ENCODE data around the gene HSPB2.
A peak's percentile ranks its signal among the peaks of the same experiment; 100 is the strongest.

HSPB2 gene

DNA sequence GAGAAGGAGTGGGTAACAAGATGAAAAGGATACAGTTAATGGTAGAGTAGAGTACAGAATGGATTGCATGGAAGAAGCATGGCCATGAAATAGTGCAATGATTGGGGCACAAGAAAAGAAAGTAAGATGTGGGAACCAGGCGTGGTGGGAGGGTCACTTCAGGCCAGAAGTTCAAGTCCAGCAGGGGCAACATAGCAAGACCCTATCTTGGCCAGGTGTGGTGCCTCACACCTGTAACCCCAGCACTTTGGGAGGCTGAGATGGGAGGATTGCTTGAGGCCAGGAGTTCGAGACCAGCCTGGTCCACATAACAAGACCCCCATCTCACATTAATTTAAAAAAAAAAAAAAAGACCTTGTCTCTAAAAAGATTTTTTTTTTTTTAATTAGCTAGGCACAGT is 4.8 kb downstream of the HSPB2 start:
- no peak overlapping the region for H3K4me3 ChIP-seq (ENCODE audit: low read length)
- no peak overlapping the region for H3K27ac ChIP-seq (ENCODE audit: low read length)
- H3K4me1 ChIP-seq (ENCODE audit: control insufficient read depth, low read depth, low read length): peaks cover 11% of the 10 kb centered on the region
- H3K36me3 ChIP-seq (ENCODE audit: control insufficient read depth, low read depth, low read length): no peaks in the 10 kb centered on the region
- no peaks in the 10 kb centered on the region for H3K27me3 ChIP-seq (ENCODE audit: control insufficient read depth, insufficient read depth, low read length)
- no peaks in the 10 kb centered on the region for H3K9me3 ChIP-seq (ENCODE audit: control insufficient read depth, low read depth, low read length)
- H3K9ac ChIP-seq (ENCODE audit: low read length): no peak overlapping the region

DNA sequence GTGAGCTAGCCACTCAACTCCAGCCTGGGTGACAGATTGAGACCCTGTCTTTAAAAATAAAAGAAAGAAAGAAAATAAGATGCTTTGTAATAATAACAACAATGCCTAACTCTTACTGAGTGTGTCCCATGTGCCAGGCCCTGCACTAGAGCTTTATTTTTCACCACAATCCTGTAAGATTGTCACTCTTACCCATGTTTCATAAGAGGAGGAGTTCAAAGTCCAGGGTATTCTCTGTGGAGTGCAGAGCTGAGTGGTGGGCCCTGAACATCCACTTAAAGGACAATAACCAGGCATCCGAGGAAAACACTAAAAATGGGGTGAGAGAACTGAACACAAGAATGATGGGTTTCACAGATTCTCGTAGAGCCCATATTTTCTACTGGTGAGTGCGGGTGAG is 5.3 kb downstream of the HSPB2 start:
- Histone ChIP-seq H3K36me3 (ENCODE audit: control insufficient read depth, low read depth, low read length) (no peaks in the 10 kb centered on the region), H3K4me3 (ENCODE audit: low read length) (no peak overlapping the region), H3K9me3 (ENCODE audit: control insufficient read depth, low read depth, low read length) (no peaks in the 10 kb centered on the region), H3K9ac (ENCODE audit: low read length) (no peak overlapping the region), H3K27ac (ENCODE audit: low read length) (no peak overlapping the region), H3K4me1 (ENCODE audit: control insufficient read depth, low read depth, low read length) (peaks cover 10% of the 10 kb centered on the region), H3K27me3 (ENCODE audit: control insufficient read depth, insufficient read depth, low read length) (no peaks in the 10 kb centered on the region)

DNA sequence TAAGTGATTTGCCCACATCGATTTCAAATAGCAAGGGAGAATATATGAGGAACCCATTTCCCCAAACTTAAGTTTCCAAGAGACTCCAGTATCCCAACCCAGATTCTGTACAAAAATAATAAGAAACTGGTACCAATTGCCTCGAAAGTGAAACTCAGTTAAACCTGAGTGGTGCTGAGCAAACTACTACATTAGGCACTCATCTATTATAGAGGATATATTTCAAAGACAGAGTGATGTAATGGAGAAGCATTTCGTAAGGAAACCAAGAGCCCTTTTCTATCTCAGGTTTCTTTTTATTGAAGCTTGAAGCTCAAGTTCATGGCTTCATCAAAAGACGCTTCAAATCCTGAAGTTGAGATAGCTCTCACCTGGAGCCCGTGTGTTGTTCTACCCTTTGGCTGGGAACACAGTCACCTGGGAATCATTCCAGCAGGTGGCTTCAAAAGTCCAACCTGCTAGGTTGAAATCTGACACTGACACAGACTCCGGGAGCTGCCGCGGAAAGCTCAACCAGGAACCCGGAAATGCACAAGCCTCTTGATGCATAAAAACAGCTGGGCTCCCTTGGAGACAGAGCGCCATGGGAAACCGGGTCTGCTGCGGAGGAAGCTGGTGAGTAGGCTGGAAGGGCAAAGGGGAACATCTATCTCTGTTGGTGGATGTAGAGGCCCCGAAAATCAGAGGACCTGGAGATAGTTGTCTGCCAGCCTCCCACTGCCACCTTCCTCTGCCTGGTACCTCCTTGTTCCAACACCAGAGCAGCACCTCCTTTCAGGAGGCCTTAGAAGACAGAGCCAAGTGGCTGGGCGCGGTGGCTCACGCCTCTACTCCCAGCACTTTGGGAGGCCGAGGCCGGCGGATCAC is 6.1 kb downstream of the HSPB2 start, which contains the start of gene C11orf52:
Gene C11orf52, plus strand, starts transcription at position 524 of the 867 bp plus-strand sequence. Its CDS starts 60 bp downstream, at position 584.
- H3K27me3 ChIP-seq (ENCODE audit: control insufficient read depth, insufficient read depth, low read length): no peaks in the 10 kb centered on the region
- no peak within 1 kb of the TSS for H3K27ac ChIP-seq (ENCODE audit: low read length)
- H3K4me1 ChIP-seq (ENCODE audit: control insufficient read depth, low read depth, low read length): peaks cover 10% of the 10 kb centered on the region
- H3K9ac ChIP-seq (ENCODE audit: low read length): no peak within 1 kb of the TSS
- H3K4me3 ChIP-seq (ENCODE audit: low read length): peak within 1 kb of the TSS; percentile 16
- H3K9me3 ChIP-seq (ENCODE audit: control insufficient read depth, low read depth, low read length): no peaks in the 10 kb centered on the region
- no peaks in the 10 kb centered on the region for H3K36me3 ChIP-seq (ENCODE audit: control insufficient read depth, low read depth, low read length)

DNA sequence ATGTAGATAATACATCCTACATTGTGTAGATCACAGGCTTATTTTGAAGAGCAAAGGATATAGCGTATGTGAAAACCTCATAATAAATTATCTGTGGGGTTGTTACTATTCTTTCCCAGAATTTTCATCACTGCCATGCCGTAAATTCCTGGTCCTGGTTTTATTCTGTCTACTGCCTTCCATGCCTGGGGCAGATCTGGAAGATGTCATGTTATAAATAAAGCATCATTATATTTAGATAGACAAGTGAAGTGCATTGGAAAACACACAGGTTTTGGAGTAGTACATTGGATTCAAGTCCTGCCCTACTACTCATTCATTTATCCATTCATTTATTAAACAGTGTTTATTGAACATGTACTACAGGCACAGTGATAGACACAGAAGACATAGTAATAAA is 8.4 kb downstream of the HSPB2 start:
- H3K4me1 ChIP-seq (ENCODE audit: control insufficient read depth, low read depth, low read length): peaks cover 10% of the 10 kb centered on the region
- H3K27me3 ChIP-seq (ENCODE audit: control insufficient read depth, insufficient read depth, low read length): no peaks in the 10 kb centered on the region
- no peaks in the 10 kb centered on the region for H3K9me3 ChIP-seq (ENCODE audit: control insufficient read depth, low read depth, low read length)
- no peak overlapping the region for H3K4me3 ChIP-seq (ENCODE audit: low read length)
- H3K36me3 ChIP-seq (ENCODE audit: control insufficient read depth, low read depth, low read length): no peaks in the 10 kb centered on the region
- no peak overlapping the region for H3K27ac ChIP-seq (ENCODE audit: low read length)
- no peak overlapping the region for H3K9ac ChIP-seq (ENCODE audit: low read length)

DNA sequence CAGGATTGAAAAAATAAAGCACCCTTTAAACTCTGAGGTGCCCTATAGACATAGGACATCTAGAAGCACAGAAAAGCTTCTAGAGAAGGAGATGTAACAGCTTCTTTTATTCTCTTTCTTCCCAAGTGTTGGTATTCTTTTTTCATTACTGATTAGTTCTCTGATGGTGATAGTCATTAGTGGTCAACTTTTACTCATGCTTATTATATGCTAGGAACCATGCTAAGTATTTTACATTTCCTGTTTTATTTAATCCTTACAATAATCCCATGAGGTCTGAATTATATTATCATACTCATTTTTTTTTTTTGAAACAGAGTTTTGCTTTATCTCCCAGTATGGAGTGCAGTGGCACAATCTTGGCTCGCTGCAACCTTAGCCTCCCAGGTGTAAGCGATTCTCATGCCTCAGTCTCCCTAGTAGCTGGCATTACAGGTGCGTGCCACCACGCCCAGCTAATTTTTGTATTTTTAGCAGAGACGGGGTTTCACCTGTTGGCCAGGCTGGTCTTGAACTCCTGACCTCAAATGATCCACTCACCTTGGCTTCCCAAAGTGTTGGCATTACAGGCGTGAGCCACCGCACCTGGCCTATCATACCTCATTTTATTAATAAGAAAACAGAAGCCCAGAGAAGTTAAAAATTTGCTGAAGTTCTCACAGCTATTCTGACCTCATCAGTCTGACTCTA is 9.2 kb downstream of the HSPB2 start:
- no peaks in the 10 kb centered on the region for H3K36me3 ChIP-seq (ENCODE audit: control insufficient read depth, low read depth, low read length)
- no peaks in the 10 kb centered on the region for H3K27me3 ChIP-seq (ENCODE audit: control insufficient read depth, insufficient read depth, low read length)
- no peaks in the 10 kb centered on the region for H3K9me3 ChIP-seq (ENCODE audit: control insufficient read depth, low read depth, low read length)
- H3K4me1 ChIP-seq (ENCODE audit: control insufficient read depth, low read depth, low read length): peaks cover 18% of the 10 kb centered on the region
- no peak overlapping the region for H3K4me3 ChIP-seq (ENCODE audit: low read length)
- no peak overlapping the region for H3K27ac ChIP-seq (ENCODE audit: low read length)
- no peak overlapping the region for H3K9ac ChIP-seq (ENCODE audit: low read length)

DNA sequence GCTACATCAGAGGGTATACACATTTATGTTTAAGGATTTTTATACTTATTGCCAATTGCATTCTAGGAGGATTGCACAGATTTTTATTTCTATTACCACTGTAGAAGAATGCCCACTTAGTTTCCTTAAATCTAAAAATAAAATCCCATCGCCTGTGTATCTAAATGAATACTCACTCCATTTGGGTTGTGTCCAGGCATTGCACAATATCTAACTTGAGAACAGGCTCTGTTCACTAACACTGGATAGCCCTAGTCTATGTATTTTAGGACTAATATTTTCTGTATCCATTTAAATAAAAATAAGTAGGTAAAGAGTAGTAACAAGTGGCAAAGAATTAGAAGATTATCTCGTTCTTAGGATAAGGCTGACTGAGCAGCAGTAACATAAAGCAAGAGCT is 10.3 kb downstream of the HSPB2 start:
- peaks cover 18% of the 10 kb centered on the region for H3K4me1 ChIP-seq (ENCODE audit: control insufficient read depth, low read depth, low read length)
- H3K9ac ChIP-seq (ENCODE audit: low read length): no peak overlapping the region
- no peak overlapping the region for H3K4me3 ChIP-seq (ENCODE audit: low read length)
- no peak overlapping the region for H3K27ac ChIP-seq (ENCODE audit: low read length)
- H3K36me3 ChIP-seq (ENCODE audit: control insufficient read depth, low read depth, low read length): no peaks in the 10 kb centered on the region
- no peaks in the 10 kb centered on the region for H3K9me3 ChIP-seq (ENCODE audit: control insufficient read depth, low read depth, low read length)
- H3K27me3 ChIP-seq (ENCODE audit: control insufficient read depth, insufficient read depth, low read length): no peaks in the 10 kb centered on the region

DNA sequence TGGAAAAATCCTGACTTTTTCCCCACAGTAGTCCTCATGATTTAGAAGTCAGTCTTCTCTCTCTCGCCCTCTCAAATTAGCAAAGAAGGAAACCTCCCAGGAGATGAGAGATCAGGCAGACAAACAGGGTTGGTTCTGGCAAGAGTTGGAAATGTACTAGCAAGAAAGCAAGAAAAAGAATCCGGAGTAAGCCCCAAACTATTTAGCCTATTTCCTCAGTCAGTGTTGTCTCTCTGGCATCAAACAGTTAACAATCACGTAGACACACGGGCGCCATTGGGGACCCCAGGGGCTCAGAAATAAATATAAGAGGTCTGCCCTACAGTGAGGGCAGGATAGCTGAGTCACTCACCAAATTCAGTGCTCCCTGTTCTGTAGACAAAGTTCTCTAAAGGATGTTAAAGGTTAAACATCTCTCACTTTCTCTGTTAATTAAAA is 10.8 kb downstream of the HSPB2 start:
- Histone ChIP-seq H3K9ac (ENCODE audit: low read length) (no peak overlapping the region), H3K27ac (ENCODE audit: low read length) (no peak overlapping the region), H3K36me3 (ENCODE audit: control insufficient read depth, low read depth, low read length) (no peaks in the 10 kb centered on the region), H3K4me1 (ENCODE audit: control insufficient read depth, low read depth, low read length) (peaks cover 12% of the 10 kb centered on the region), H3K9me3 (ENCODE audit: control insufficient read depth, low read depth, low read length) (no peaks in the 10 kb centered on the region), H3K4me3 (ENCODE audit: low read length) (no peak overlapping the region), H3K27me3 (ENCODE audit: control insufficient read depth, insufficient read depth, low read length) (no peaks in the 10 kb centered on the region)

DNA sequence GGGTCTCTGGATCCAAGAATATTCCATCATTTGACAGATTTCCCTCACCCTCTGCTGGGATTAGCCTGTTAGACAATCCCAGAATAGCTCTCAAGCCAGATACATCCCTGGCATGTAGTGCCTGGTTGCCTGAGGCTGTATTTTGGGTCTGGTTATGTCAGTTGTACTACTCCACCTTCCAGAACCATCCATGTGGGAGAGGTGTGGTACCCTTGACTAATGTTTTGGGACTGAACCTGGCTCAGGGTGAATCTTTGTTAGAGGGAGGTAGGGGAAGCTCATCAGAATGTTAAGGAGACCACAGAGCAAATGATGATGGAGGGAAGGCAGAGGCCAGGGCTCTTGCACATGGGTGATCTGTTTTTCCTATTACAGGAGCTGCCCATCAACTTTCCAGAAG is 11.4 kb downstream of the HSPB2 start:
- Histone ChIP-seq H3K4me1 (ENCODE audit: control insufficient read depth, low read depth, low read length) (peaks cover 7% of the 10 kb centered on the region), H3K9ac (ENCODE audit: low read length) (no peak overlapping the region), H3K36me3 (ENCODE audit: control insufficient read depth, low read depth, low read length) (no peaks in the 10 kb centered on the region), H3K4me3 (ENCODE audit: low read length) (no peak overlapping the region), H3K9me3 (ENCODE audit: control insufficient read depth, low read depth, low read length) (no peaks in the 10 kb centered on the region), H3K27ac (ENCODE audit: low read length) (no peak overlapping the region), H3K27me3 (ENCODE audit: control insufficient read depth, insufficient read depth, low read length) (no peaks in the 10 kb centered on the region)

DNA sequence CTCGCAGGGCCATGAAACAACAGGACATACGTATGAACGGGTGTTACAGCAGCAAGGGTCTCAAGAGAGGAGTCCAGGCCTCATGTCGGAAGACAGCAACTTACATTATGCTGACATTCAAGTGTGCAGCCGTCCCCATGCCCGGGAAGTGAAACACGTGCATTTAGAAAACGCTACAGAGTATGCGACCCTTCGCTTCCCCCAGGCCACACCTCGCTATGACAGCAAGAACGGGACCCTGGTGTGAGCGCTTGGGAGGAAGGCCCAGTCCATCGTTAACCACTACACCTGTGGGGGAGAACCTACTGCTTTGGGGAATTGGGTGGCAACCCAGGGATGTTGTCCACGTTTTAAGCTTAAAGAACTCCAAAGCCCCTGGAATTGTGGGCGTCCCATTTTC is 13.4 kb downstream of the HSPB2 start:
- Histone ChIP-seq H3K27ac (ENCODE audit: low read length) (no peak overlapping the region), H3K4me3 (ENCODE audit: low read length) (peak overlapping the region; percentile 67)

DNA sequence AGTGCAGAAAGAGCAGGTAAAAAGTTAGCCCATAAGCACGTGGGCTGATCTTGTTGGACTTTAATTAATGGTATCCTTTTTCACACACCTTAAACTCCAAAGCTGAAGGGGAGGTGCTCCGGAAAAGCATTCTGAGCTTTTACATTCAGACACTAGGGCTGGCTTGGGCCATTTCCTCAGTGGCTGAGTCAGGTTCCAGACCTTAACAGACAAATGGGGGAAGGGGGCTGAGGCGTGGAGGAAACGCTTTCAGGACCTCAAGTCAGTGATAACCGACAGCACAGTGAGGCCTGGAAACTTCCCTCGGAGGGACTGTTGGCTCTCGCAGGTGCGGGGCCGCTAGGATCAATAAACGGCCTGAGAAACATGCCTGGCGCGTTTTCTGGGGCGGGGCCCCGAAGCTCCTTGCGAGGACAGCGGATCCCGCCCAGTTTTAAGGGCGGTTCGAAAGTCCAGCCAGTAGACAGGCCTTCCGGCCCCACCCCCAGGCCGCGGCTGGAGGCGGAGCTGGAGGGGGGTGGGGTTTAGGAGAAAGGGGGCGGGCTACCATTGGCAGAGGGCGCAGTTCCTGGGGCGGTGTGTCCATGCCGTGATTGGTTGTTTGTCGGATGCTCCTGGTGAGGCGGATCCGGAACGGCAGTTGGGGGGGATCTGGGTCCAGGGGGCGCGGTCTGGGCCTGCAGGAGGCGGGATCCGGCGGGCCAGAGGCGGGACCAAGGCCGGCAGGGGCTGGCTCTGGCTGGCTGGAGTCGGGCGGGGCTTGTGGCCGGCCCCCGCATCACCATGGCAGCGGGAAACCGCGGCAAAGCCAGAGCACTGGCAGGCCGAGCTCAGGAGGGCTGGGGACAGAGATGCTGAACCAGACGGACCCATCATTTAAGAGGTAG is 14.2 kb downstream of the HSPB2 start:
- Histone ChIP-seq H3K27me3 (ENCODE audit: control insufficient read depth, insufficient read depth, low read length) (no peaks in the 10 kb centered on the region), H3K4me3 (ENCODE audit: low read length) (peak overlapping the region; percentile 67), H3K9me3 (ENCODE audit: control insufficient read depth, low read depth, low read length) (no peaks in the 10 kb centered on the region), H3K4me1 (ENCODE audit: control insufficient read depth, low read depth, low read length) (peaks cover 7% of the 10 kb centered on the region), H3K9ac (ENCODE audit: low read length) (peak overlapping the region; percentile 70), H3K36me3 (ENCODE audit: control insufficient read depth, low read depth, low read length) (no peaks in the 10 kb centered on the region), H3K27ac (ENCODE audit: low read length) (peak overlapping the region; percentile 51)

More for the DNA sequence above, 13.4 kb downstream of the HSPB2 start:
- H3K36me3 ChIP-seq (ENCODE audit: control insufficient read depth, low read depth, low read length): no peaks in the 10 kb centered on the region
- no peaks in the 10 kb centered on the region for H3K9me3 ChIP-seq (ENCODE audit: control insufficient read depth, low read depth, low read length)
- no peaks in the 10 kb centered on the region for H3K27me3 ChIP-seq (ENCODE audit: control insufficient read depth, insufficient read depth, low read length)
- peak overlapping the region; percentile 70 for H3K9ac ChIP-seq (ENCODE audit: low read length)
- H3K4me1 ChIP-seq (ENCODE audit: control insufficient read depth, low read depth, low read length): peaks cover 7% of the 10 kb centered on the region

DNA sequence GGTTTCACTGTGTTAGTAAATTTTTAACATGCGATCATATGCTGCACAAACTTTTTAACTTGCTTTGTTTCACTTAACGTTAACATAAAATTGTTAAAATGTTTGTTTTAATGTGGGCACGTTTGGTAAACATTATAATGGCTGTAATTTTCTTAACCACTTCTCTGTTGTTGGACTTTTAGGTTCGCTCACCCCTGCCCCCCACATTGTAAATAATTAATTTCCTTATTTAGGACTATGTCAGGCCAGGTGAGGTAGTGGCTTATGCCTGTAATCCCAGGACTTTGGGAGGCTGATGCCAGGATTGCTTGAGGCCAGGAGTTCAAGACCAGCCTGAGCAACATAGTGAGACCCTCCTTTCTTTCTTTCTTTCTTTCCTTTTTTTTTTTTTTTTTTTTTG is 17.9 kb downstream of the HSPB2 start:
- Histone ChIP-seq H3K9ac (ENCODE audit: low read length) (no peak overlapping the region), H3K4me1 (ENCODE audit: control insufficient read depth, low read depth, low read length) (peaks cover 7% of the 10 kb centered on the region), H3K36me3 (ENCODE audit: control insufficient read depth, low read depth, low read length) (no peaks in the 10 kb centered on the region), H3K9me3 (ENCODE audit: control insufficient read depth, low read depth, low read length) (no peaks in the 10 kb centered on the region), H3K4me3 (ENCODE audit: low read length) (no peak overlapping the region), H3K27me3 (ENCODE audit: control insufficient read depth, insufficient read depth, low read length) (no peaks in the 10 kb centered on the region), H3K27ac (ENCODE audit: low read length) (no peak overlapping the region)

Measured in iPS-18a (cell line).